ENCODE results near the gene ATP8B3. TPM values are rescaled to one million over a fixed set of nuclear protein-coding genes. Genes with fewer than 3 reads are reported as not detected.

The ATP8B3 gene
- total RNA-seq, 4 donors from 2014 or later: 0.88 to 2.4 (median 1.9) TPM

GRCh38 chr19:1813192-1814182 lies 1.4 kb upstream of the ATP8B3 start:
- ATAC-seq (ENCODE audit: low FRiP score): no peak

GRCh38 chr19:1812426-1813191 lies 533 bp upstream of the ATP8B3 start:
- no peak for TF ChIP-seq CTCF (IDR thresholded peaks at IDR 0.05)
- peak; percentile 80 for DNase-seq (ENCODE audit: low spot score)
- peak; percentile 90 for ATAC-seq (ENCODE audit: low FRiP score)

More at GRCh38 chr19:1813192-1814182, 1.4 kb upstream of the ATP8B3 start:
- no peak for DNase-seq (ENCODE audit: low spot score)
- no peak for TF ChIP-seq CTCF (IDR thresholded peaks at IDR 0.05)

GRCh38 chr19:1811472-1811894 lies 593 bp downstream of the ATP8B3 start:
- no peak for TF ChIP-seq CTCF (IDR thresholded peaks at IDR 0.05)
- no peak for ATAC-seq (ENCODE audit: low FRiP score)
- peak; percentile 63 for DNase-seq (ENCODE audit: low spot score)

GRCh38 chr19:1810439-1811160 lies 1.5 kb downstream of the ATP8B3 start:
- no peak for ATAC-seq (ENCODE audit: low FRiP score)
- TF ChIP-seq CTCF (IDR thresholded peaks at IDR 0.05): no peak
- DNase-seq (ENCODE audit: low spot score): no peak

GRCh38 chr19:1809678-1810077 lies 2.4 kb downstream of the ATP8B3 start:
- no peak for DNase-seq (ENCODE audit: low spot score)
- TF ChIP-seq CTCF (IDR thresholded peaks at IDR 0.05): no peak
- no peak for ATAC-seq (ENCODE audit: low FRiP score)

GRCh38 chr19:1808395-1808731 lies 3.7 kb downstream of the ATP8B3 start:
- ATAC-seq (ENCODE audit: low FRiP score) (no peak), DNase-seq (ENCODE audit: low spot score) (no peak)
- TF ChIP-seq CTCF (IDR thresholded peaks at IDR 0.05): no peak
